T-helper 2 cell treated with Interferon-gamma antibody and Interleukin-4, amounts not matched to agents 100 ng/mL and 5 ng/mL, for 36 hours (primary cell): Measurements from ENCODE around the gene PAF1. TPM values are rescaled to one million over a fixed set of nuclear protein-coding genes. Genes with fewer than 3 reads are reported as not detected.

Experiments used
- intact Hi-C: fragments of 100-400 bp; cut with micrococcal nuclease; formaldehyde crosslinking; loops from one replicate; pipeline ENCODE4 v1.15.1; 2023
- total RNA-seq: library from RNA; stranded (reverse); gene quantifications from 2 replicates; pipeline ENCODE4 v1.2.3, GENCODE V29; 2022

Gene PAF1
- total RNA-seq, 1 donor from 2014 or later = 43.9 TPM

- intact Hi-C loops = no loop called here
Observed at GRCh38 chr19:39406656-39407409, 15.9 kb upstream of the PAF1 start, which contains the start of gene ZFP36. TSS of gene ZFP36 (plus strand) at chr19:39406847. CDS start at chr19:39406905, 58 bp downstream.

DNA sequence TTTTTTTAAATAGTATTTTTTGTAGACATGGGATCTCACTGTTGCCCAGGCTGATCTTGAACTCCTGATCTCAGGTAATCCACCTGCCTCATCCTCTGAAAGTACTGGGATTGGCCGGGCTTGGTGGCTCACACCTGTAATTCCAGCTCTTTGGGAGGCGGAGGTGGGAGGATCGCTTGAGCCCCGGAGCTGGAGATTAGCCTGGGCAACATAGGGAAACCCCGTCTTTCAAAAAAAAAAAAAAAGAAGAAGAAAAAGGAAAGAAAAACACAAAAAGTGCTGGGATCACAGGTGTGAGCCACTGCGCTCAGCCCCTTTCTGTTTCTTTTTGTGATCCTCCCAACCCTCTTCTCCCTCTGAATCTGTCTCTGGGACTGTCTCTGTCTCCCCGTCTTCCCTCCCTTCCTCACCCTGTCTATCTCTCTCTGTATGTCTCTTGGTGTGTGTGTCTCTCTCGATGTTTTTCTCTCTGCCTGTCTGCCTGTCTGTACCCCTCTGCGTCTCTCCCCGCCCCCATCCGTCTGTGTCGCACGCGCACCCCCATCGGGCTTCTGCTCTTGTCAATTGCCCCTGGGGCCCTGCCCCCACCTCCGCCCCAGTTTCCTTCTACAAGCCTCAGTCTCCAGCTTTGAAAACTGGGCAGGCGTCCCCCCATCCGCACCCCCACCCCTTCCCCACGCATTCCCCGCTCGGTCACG is 15.2 kb upstream of the PAF1 start:
- intact Hi-C loops = no loop called here

DNA sequence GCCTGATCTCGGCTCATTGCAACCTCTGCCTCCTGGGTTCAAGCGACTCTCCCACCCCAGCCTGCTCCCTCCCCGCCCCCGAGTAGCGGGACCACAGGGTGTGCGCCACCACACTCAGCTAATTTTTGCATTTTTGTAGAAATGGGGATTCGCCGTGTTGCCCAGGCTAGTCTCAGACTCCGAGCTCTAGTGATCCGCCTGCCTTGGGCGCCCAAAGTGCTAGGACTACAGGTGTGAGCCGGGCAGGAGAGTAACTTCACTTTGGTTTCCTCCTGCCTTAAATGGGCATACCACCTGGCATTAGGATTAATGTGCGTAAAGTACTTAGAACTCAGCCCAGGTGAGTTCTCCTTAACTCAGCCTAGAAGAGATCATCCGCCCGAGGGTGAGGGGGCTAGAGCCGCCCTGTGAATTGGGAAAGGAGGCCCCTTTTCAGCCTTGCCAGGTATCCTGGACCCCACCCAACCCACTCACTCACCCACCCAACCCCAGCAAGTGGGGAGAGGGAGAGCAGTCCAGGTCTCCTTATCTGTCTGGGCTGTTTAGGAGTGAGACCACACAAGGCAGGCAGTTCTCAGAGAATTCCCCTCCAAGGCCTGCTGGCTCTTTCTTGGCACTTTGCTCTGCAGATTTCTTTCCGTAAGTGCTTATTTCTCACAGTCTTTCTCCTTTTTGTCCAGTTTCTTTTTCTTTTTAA is 14.5 kb upstream of the PAF1 start:
- intact Hi-C loops = no loop called here

- intact Hi-C loops = no loop called here
Observed at GRCh38 chr19:39403331-39404312, 12.7 kb upstream of the PAF1 start.

DNA sequence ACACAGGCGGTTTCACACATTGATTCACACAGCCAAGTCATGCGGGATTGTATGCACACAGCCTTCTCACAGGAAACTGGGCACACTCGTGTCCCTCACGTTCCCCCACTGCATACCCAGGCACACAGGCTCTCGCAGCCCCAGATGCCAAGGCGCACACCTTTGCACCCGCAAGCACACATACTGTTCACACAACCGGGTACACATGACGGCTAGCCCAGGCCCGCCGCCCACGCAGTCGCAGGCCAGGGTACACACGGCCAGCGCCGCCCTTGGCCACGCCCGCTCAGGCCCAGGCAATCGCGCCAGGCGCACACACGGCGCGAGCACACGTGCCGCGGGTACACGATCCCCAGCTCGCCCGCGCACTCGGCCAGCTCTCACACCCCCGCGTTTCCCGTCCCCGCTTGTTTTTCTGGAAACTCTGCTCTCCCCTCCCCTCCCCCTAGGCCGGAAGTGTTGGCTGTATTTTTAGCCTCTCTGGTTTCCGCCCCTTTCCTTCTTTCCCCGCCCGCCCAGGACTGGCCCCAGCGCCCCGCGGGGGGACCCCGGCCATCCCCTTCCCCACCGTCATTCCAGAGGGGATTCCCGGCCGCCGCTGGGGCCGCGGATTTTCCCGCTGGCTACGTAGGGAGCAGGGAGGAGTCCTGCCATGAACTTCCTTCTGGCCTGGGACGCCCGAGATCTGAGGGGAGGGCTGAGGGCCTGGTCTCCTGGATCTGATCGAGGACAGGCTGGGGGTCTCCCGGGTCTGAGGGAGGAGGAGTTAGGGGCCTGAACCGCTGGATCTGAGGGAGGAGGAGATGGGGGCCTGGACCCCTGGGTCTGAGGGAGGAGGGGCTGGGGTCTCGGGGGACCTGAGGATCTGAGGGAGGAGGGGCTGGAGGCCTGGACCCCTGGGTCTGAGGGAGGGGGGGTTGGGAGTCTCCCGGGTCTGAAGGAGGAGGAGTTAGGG is 11.7 kb upstream of the PAF1 start:
- intact Hi-C loops = no loop called here

DNA sequence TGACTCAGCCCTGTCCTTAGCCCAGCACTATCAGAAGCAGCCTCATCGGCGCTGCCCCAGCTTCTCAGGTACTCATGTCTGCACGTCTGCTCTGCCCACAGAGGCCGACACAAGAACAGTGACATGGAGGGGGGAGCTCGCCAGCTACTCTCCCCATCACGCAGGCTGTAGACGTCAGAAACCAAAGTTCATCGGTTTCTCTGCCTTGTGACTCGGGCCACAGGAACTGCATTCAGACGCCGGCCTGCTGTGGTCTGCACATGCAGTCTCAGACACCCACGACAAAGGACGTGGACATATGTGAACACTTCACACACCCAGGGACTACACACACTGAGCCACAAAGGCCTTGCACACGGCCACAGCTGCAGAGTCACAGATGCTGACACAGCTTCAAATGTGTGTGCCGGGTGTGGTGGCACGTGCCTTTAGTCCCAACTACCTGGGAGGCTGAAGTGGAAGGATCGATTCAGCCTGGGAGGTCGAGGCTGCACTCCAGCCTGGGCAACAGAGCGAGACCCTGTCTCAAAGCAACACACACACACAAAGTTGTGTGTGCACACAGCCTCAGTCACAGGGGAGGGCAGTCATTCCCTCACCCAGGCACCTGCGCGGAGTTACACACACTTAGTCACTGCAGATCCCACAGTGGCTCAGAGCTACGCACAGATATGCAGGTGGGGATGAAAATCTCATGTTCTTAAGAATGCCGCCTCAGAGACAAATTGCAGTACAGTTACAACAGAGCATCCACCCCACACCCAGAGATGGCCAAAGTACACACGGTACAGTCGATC is 10.8 kb upstream of the PAF1 start:
- intact Hi-C loops = loop anchor here (1.0 kb wide), 1 partner anchor 11 kb away; the partner anchor contains the start of gene PLEKHG2

DNA sequence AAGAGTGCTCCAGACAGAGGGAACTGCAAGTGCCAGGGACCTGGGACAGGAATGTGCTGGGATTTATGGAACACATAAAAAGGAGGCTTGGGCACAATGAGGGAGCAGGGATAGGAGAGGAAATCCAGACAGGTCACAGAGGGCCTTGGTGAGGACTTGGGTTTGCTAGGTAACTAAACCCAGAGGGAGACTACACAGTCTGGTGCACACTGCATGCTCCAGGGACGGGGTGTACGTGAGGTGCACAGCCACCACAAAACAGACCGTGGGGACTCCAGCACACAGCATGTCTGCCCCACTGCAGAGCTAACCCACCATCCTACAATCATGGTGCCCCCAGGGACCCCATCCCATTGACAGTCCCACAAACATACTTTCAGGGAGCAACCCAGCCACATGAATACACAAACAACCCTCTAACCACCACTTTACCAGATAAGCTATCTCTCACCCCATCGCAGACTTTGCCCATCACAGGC is 10.2 kb upstream of the PAF1 start:
- intact Hi-C loops = loop anchor here (1.0 kb wide), 1 partner anchor 11 kb away; the partner anchor contains the start of gene PLEKHG2

GRCh38 chr19:39400061-39400460 is 9.2 kb upstream of the PAF1 start:
- intact Hi-C loops = no loop called here

GRCh38 chr19:39399668-39400050 is 8.8 kb upstream of the PAF1 start:
- intact Hi-C loops = loop anchor here (5.0 kb wide), 1 partner anchor 133 kb away; the partner anchor contains the start of gene EID2B

GRCh38 chr19:39398297-39398864 is 7.5 kb upstream of the PAF1 start:
- intact Hi-C loops = loop anchor here (5.0 kb wide), 1 partner anchor 134 kb away; the partner anchor contains the start of gene EID2B

GRCh38 chr19:39397360-39398296 is 6.7 kb upstream of the PAF1 start:
- intact Hi-C loops = loop anchor here (1.0 to 5.0 kb wide), 2 partner anchors 15 to 135 kb away; partner anchors contain the start of genes EID2B and PLEKHG2

GRCh38 chr19:39390451-39390750 is 505 bp downstream of the PAF1 start:
- intact Hi-C loops = no loop called here

DNA sequence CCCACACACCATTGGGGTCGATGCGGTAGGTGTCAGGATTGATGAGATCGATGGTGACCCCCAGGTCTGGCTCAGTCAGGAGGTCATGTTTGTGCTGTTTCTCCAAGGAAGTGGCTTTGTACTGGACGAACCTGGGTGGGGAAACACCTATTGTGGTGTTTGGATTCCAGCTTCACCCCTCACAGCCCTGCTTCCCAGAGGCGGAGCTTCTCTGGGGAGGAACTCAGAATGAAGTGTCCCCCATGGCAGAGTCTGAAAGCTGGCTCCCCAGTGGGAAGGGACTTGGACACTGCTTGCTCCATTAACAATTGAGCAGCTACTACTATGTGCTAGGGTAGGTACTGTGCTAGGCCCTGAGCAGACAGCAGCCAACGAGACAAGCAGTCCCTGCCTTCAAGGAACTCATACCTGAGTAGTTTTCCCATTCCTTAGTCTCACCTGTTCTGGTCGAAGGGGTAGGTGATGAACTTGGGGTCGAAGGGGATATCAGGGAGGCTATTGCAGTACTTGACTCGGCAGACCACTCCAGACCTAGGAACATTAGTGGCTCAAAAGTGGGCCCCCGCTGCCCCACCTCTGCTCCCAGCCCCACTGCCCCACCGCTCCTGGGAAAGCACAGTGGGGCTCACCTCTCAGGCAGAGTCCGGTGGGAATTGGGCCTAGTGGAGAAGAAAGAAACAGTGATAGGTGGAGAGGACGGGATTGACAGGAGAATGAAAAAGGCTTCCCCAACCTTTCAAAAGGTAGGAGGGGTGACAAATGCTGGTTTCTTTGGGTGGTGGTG is 1.1 kb downstream of the PAF1 start:
- intact Hi-C loops = no loop called here

GRCh38 chr19:39388657-39389056 is 2.2 kb downstream of the PAF1 start:
- intact Hi-C loops = no loop called here

- intact Hi-C loops = no loop called here
Observed at GRCh38 chr19:39386557-39386956, 4.3 kb downstream of the PAF1 start.
